ENCODE results near the gene KLK10. TPM values are rescaled to one million over a fixed set of nuclear protein-coding genes. Genes with fewer than 3 reads are reported as not detected.
A peak's percentile ranks its signal among the peaks of the same experiment; 100 is the strongest.

The KLK10 gene
- total and polyA plus RNA-seq, 2 donors (not counting 3 experiments of a cell fraction or from before 2014, with no cell fraction given): not detected

DNA sequence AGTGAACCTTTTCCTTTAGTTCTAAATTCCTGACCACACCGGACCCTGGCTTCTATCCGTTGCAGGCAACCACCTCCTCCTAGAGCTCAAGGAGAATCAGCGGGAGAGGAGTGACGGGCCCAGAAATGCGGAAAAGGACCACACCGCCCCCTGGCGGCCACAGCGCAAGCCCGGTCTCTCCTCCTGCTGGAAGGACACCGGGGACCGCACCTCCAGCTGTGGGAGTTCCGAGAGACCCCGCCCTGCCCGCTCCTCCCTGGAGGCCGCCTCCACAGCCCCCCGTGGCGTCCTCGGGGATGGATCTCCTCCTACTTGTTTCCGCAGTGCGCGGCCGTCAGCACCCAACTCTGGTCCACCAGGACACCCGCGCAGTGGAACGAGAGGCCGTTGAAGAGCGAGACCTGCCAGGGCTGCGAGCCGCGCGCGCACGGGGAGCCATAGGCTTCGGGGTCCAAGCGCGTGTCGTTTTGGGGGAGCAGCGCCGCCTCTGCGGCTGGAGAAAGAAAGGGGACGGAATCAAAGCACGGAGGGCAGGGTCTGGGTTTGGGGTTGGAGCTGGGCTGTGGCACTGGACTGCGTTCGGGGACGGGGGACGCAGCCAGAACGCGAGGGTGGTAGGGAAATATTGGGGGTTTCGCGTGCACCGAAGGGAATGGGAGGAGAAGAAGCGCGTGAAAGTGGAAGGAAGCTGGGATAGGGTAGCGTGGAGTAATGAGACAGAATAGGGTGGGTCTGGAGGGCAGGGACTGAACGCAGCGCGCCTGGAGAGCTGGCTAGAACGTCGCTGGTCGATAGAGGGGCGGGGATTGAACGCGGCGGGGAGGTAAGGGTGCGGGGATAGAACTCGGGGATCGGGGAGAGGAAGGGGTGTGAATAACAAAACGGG lies 2.5 kb downstream of the KLK10 start:
- Histone ChIP-seq H3K27ac (ENCODE audit: insufficient read depth, low read depth, low read length) (no peak overlapping the region), H3K27me3 (ENCODE audit: control insufficient read depth in 2 of 2, insufficient read depth in 2 of 2, low read length in 2 of 2) (peaks cover 21 to 25% of the 10 kb centered on the region in 2 experiments), H2AFZ (ENCODE audit: low read depth, low read length) (no peak overlapping the region), H3K9me1 (replicated peaks; ENCODE audit: control insufficient read depth, extremely low read depth, insufficient read depth, low read length) (no peaks in the 10 kb centered on the region), H4K20me1 (replicated peaks; ENCODE audit: control insufficient read depth, extremely low read depth, insufficient read depth, low read length) (no peaks in the 10 kb centered on the region), H3K9ac (replicated peaks; ENCODE audit: extremely low read depth, insufficient read depth, low read length) (no peak overlapping the region), H3K4me3 (replicated peaks in 1 of 3; ENCODE audit: insufficient read depth in 1 of 3, low read depth in 1 of 3, low read length in 3 of 3) (no peak overlapping the region), H3K9me3 (replicated peaks; ENCODE audit: control insufficient read depth, insufficient read depth, low read length) (no peaks in the 10 kb centered on the region), H3K36me3 (ENCODE audit: control insufficient read depth in 2 of 2, extremely low read depth in 1 of 2, insufficient read depth in 2 of 2, low read length in 2 of 2) (no peaks in the 10 kb centered on the region), H3K79me2 (ENCODE audit: control insufficient read depth, insufficient read depth, low read length) (no peaks in the 10 kb centered on the region), H3K4me2 (ENCODE audit: insufficient read depth, low read length) (no peak overlapping the region), H3K4me1 (ENCODE audit: control insufficient read depth, extremely low read depth, insufficient read depth, low read length) (no peaks in the 10 kb centered on the region)
- DNase-seq (ENCODE audit: low read depth, low spot score): peak; percentile 39
- dilution Hi-C loops (cut with MboI; ENCODE audit: extremely low pct_ligation_motif_present, low sequenced_read_pairs): no loop called here
- TF ChIP-seq, protein P1, sequence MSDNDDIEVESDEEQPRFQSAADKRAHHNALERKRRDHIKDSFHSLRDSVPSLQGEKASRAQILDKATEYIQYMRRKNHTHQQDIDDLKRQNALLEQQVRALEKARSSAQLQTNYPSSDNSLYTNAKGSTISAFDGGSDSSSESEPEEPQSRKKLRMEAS (IDR thresholded peaks at IDR 0.05; ENCODE audit: insufficient read depth, insufficient read length): no peak
- no peak for TF ChIP-seq POLR2AphosphoS5 (IDR thresholded peaks at IDR 0.05; ENCODE audit: insufficient read depth, low read depth, low read length)
- TF ChIP-seq JUN (IDR thresholded peaks at IDR 0.05; ENCODE audit: borderline replicate concordance, insufficient read depth, insufficient read length, low read depth): no peak
- no peak for TF ChIP-seq FOS (IDR thresholded peaks at IDR 0.05; ENCODE audit: borderline replicate concordance, insufficient read depth, low read length)
- peak; percentile 48 for TF ChIP-seq EZH2 (IDR thresholded peaks at IDR 0.05; ENCODE audit: borderline replicate concordance, low read depth, low read length, severe bottlenecking)
- TF ChIP-seq POLR2A (IDR thresholded peaks at IDR 0.05; ENCODE audit: low read depth, low read length): no peak
- TF ChIP-seq GATA2 (IDR thresholded peaks at IDR 0.05; ENCODE audit: insufficient read depth, insufficient read length, low read depth, low read length): no peak
- TF ChIP-seq, protein P2, sequence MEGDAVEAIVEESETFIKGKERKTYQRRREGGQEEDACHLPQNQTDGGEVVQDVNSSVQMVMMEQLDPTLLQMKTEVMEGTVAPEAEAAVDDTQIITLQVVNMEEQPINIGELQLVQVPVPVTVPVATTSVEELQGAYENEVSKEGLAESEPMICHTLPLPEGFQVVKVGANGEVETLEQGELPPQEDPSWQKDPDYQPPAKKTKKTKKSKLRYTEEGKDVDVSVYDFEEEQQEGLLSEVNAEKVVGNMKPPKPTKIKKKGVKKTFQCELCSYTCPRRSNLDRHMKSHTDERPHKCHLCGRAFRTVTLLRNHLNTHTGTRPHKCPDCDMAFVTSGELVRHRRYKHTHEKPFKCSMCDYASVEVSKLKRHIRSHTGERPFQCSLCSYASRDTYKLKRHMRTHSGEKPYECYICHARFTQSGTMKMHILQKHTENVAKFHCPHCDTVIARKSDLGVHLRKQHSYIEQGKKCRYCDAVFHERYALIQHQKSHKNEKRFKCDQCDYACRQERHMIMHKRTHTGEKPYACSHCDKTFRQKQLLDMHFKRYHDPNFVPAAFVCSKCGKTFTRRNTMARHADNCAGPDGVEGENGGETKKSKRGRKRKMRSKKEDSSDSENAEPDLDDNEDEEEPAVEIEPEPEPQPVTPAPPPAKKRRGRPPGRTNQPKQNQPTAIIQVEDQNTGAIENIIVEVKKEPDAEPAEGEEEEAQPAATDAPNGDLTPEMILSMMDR (IDR thresholded peaks at IDR 0.05; ENCODE audit: extremely low read depth in 1 of 2, insufficient read depth in 1 of 2, low read depth in 1 of 2, low read length in 2 of 2): peak; percentile 79 to 91
- TF ChIP-seq MYC (IDR thresholded peaks at IDR 0.05; ENCODE audit: low read depth, low read length): no peak
- intact Hi-C loops (cut with micrococcal nuclease): loop anchor here (1.0 kb wide), 1 partner anchor 87 kb away; no protein-coding TSS in a partner anchor
- no TSS peak for BruUV-seq (replicated peaks)
- peak; percentile 84 for FAIRE-seq
- ChIA-PET POLR2A (no interaction called here), CTCF (interaction anchor here (0.6 to 3.2 kb wide), 30 partner anchors 9 to 488 kb away, joined by 3 to 35 read pairs (median 4); partner anchors contain the start of gene KLK6)

All from endothelial cell of umbilical vein (primary cell).